GM12801 (cell line): ENCODE measurements around the gene RERE.

Experiments
- TF ChIP-seq, protein P1 (sequence below): IDR thresholded peaks from one replicate; pipeline ENCODE4 v1.5.1; 2011; ENCODE audit warnings: control low read depth; ENCODE audit not compliant: insufficient read length; ENCODE audit errors: extremely low read depth

The RERE gene

GRCh38 chr1:8631163-8631562 lies 186.3 kb downstream of the RERE start:
- TF ChIP-seq, protein P1, sequence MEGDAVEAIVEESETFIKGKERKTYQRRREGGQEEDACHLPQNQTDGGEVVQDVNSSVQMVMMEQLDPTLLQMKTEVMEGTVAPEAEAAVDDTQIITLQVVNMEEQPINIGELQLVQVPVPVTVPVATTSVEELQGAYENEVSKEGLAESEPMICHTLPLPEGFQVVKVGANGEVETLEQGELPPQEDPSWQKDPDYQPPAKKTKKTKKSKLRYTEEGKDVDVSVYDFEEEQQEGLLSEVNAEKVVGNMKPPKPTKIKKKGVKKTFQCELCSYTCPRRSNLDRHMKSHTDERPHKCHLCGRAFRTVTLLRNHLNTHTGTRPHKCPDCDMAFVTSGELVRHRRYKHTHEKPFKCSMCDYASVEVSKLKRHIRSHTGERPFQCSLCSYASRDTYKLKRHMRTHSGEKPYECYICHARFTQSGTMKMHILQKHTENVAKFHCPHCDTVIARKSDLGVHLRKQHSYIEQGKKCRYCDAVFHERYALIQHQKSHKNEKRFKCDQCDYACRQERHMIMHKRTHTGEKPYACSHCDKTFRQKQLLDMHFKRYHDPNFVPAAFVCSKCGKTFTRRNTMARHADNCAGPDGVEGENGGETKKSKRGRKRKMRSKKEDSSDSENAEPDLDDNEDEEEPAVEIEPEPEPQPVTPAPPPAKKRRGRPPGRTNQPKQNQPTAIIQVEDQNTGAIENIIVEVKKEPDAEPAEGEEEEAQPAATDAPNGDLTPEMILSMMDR = no peak

- TF ChIP-seq, protein P1 = no peak
These were observed 188.0 kb downstream of the RERE start for GRCh38 chr1:8629241-8630091.

DNA sequence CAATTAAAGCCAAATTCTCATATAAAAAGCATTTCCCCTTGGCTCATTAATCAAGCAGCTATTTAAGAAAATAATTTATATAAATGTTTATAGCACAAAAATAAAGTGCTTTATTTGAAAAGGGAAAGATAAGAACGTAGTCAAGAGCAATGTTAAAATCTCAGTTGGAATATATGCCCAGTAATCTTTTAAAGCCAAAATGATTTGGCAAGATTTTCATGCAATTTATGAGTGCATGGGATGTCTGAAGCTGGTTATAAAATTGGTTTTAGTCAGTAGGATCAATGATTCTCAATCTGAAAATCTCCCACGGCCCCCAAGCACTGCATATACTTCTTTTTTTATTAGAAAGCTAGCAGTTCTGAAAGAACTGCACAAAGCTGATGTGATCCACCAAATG lies 188.8 kb downstream of the RERE start:
- TF ChIP-seq, protein P1 = no peak

- TF ChIP-seq, protein P1 = no peak
These were observed 189.7 kb downstream of the RERE start for GRCh38 chr1:8627728-8628127.

GRCh38 chr1:8625981-8626898 lies 191.2 kb downstream of the RERE start:
- TF ChIP-seq, protein P1 = no peak

GRCh38 chr1:8625491-8625890 lies 191.9 kb downstream of the RERE start:
- TF ChIP-seq, protein P1 = no peak

- TF ChIP-seq, protein P1 = no peak
These were observed 209.5 kb downstream of the RERE start for GRCh38 chr1:8607906-8608305.
